Adrenal gland (tissue), 12 donors: ENCODE results near the gene CAPN11. TPM values are rescaled to one million over a fixed set of nuclear protein-coding genes. Genes with fewer than 3 reads are reported as not detected.

Experiments
- DNase-seq, 7 donors: peaks; one replicate each; pipeline ENCODE4 v3.0.0-alpha.2; 2019 to 2020
- H3K27ac ChIP-seq, 5 donors: fragments of 200-600 bp; sonication (generic) in 4 of 5; 1 replicate in 3 of 5; 2 replicates in 2 of 5; pipeline versions ENCODE4 v1.5.1 to v1.8.0; 2016 to 2020; ENCODE audit warnings: mild to moderate bottlenecking in 1 of 5
- H3K27me3 ChIP-seq: fragments of 200-600 bp; 2 replicates; pipeline ENCODE4 v1.8.0; 2021
- H3K36me3 ChIP-seq, 2 donors: fragments of 200-600 bp; replicated peaks in 1 of 2; 1 replicate in 1 of 2; 2 replicates in 1 of 2; pipeline versions ENCODE4 v1.5.1 to v1.8.0; 2018 to 2022
- H3K4me1 ChIP-seq, 2 donors: fragments of 200-600 bp; replicated peaks in 1 of 2; 1 replicate in 1 of 2; 2 replicates in 1 of 2; pipeline versions ENCODE4 v1.5.1 to v1.8.0; 2018 to 2021
- H3K4me3 ChIP-seq, 4 donors: fragments of 200-600 bp; sonication (generic) in 3 of 4; one replicate each; pipeline ENCODE4 v1.5.1; 2016 to 2018
- H3K9me3 ChIP-seq, 3 donors: fragments of 200-600 bp; sonication (generic) in 1 of 3; replicated peaks in 1 of 3; 1 replicate in 2 of 3; 2 replicates in 1 of 3; pipeline versions ENCODE4 v1.5.1 to v1.8.0; 2016 to 2021
- POLR2A ChIP-seq, 2 donors: fragments of 450-650 bp; IDR thresholded peaks; one replicate each; pipeline ENCODE4 v1.6.1; 2017; ENCODE audit warnings: antibody characterized with exemption in 2 of 2, mild to moderate bottlenecking in 2 of 2, moderate library complexity in 1 of 2
- WGBS, 4 donors: extraction: QIAGEN DNeasy Blood & Tissue Kit in 2 of 4; methylation state at CpG; one replicate each; pipeline versions ENCODE4 v1.1.5 to v1.1.7; 2013 to 2017; 5-methylcytosine and 5-hydroxymethylcytosine counted together
- intact Hi-C, 2 donors: fragments of 100-400 bp; cut with DNase I; formaldehyde crosslinking; loops; one replicate each; pipeline versions ENCODE4 v1.14.1 to v1.15.0; 2022 to 2023
- polyA plus RNA-seq, 3 donors: library from polyadenylated mRNA; stranded (reverse); fragments of 200-250 nt in 2 of 3; fragments of 350-450 nt in 1 of 3; fragmentation: Illumina TruSeq in 1 of 3; extraction: RNeasy Lipid Tissue Mini Kit (QIAGEN cat#74804) in 1 of 3; gene quantifications; one replicate each; pipeline ENCODE4 v1.2.3, GENCODE V29; 2013 to 2014
- total RNA-seq, 9 donors: library from RNA; depleted of rRNA in 4 of 9; stranded (reverse); fragments of >200 nt in 4 of 9; fragments of 120-200 nt in 1 of 9; fragmentation: NEBNext Ultra II Directional in 1 of 9; extraction: Animal tissue kit (Norgen Biotek cat#: 25700) in 1 of 9; gene quantifications; one replicate each; pipeline versions ENCODE4 v1.1.0 to v1.2.4, GENCODE V29; 2013 to 2023
- TF ChIP-seq, protein P1 (sequence below), 6 experiments: fragments of 450-650 bp in 4 of 6; fragments of 200-600 bp in 2 of 6; sonication (generic) in 1 of 6; IDR thresholded peaks; 1 replicate in 5 of 6; 2 replicates in 1 of 6; pipeline versions ENCODE4 v1.5.1 to v1.8.0; 2016 to 2021; ENCODE audit warnings: antibody characterized with exemption in 6 of 6, mild to moderate bottlenecking in 2 of 6, moderate library complexity in 1 of 6
- donor health status: healthy with polysubstance abuse.
- donor health status: Bipolar disorder and iron deficiency.
- donor health status: DM: yes; HTN: yes; CAD: no.
- donor health status: DM: no; HTN: no; CAD: no.
- donor health status: DM: no; HTN: no; CAD: no.
- donor health status: DM: yes; HTN: yes; CAD: no.

The CAPN11 gene
- total and polyA plus RNA-seq, 12 donors, result 0.14 to 2.4 (median 0.98) TPM; not detected in 2

DNA sequence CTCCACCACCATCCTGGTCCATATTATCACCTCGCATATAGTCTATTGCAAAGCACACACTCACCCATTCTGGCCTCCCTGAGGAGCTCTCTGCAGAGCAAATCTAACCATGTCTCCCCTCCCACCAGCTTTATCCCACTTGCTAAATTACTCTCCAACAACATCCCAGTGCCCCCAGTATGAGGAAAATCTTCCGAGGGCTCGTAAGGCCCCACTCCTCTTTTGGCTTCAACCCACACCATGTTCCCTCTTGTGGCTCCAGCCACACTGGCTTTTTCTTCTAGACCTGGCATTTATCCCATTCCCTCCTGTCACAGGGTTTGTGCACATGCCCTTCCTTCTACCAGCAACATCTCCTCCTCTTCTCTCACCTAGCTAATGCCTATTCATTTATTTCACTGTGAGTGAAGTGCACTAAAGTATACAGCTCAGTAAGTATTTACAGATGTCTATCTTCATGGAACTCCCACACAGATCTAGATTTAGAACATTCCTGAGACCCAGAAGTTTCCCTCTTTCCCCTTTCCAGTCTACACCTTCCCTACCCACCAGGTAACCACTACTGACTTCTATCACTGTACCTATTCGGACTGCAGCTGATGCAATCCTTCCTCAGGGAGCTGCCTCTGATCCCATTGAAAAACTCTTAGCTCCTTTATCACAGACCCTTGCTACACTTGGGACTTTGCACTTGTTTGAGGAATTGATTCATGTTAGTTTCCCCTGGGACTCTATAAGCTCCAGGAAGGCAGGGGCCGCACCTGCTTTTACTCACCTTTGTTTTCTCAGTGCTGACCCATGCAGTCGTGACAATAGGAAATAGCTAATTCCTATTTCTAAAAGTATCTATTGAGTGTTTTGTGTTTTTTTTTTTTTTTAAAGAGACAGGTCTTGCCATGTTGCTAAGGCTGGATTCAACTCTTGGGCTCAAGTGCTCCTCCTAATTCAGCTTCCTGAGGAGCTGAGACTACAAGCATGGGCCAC is 46.9 kb upstream of the CAPN11 start:
- Histone ChIP-seq H3K9me3 (no peaks in the 10 kb centered on the region), H3K27me3 (no peaks in the 10 kb centered on the region), H3K4me1 (peaks cover under 1 to 22% of the 10 kb centered on the region in 2 donors), H3K36me3 (peaks cover 0 to 48% of the 10 kb centered on the region in 2 donors), H3K27ac (no peak overlapping the region), H3K4me3 (no peak overlapping the region)
- DNase-seq, result no peak
- intact Hi-C loops, result no loop called here
- 76 to 94% (median 90%) methylated on average over 6 of the region's 6 CpGs for WGBS, 4 donors
- TF ChIP-seq, protein P1, sequence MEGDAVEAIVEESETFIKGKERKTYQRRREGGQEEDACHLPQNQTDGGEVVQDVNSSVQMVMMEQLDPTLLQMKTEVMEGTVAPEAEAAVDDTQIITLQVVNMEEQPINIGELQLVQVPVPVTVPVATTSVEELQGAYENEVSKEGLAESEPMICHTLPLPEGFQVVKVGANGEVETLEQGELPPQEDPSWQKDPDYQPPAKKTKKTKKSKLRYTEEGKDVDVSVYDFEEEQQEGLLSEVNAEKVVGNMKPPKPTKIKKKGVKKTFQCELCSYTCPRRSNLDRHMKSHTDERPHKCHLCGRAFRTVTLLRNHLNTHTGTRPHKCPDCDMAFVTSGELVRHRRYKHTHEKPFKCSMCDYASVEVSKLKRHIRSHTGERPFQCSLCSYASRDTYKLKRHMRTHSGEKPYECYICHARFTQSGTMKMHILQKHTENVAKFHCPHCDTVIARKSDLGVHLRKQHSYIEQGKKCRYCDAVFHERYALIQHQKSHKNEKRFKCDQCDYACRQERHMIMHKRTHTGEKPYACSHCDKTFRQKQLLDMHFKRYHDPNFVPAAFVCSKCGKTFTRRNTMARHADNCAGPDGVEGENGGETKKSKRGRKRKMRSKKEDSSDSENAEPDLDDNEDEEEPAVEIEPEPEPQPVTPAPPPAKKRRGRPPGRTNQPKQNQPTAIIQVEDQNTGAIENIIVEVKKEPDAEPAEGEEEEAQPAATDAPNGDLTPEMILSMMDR (IDR thresholded peaks at IDR 0.05), result no peak
- TF ChIP-seq POLR2A (IDR thresholded peaks at IDR 0.05), result no peak

DNA sequence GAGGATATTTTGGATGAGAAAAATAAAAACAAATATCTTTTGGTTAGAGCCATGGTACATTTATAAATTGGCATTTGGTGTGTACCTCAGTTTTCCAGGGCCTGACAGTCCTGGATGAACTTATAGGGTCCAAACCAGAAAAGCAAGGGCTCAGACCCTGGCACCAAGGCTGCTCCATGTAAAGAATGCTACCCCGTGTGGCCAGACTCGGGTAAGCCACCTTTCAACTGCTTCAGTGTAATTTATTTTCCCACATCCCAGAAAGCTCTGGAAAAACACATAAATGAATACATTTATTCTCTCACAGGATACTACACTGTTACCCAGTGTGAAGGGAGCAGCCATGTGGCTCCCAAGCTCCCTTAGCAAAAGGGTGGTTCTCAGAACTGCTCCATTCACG is 45.2 kb upstream of the CAPN11 start:
- intact Hi-C loops, result no loop called here
- Histone ChIP-seq H3K9me3 (no peaks in the 10 kb centered on the region), H3K4me3 (no peak overlapping the region), H3K4me1 (peaks cover 10 to 39% of the 10 kb centered on the region in 2 donors), H3K27me3 (no peaks in the 10 kb centered on the region), H3K36me3 (peaks cover 0 to 48% of the 10 kb centered on the region in 2 donors), H3K27ac (no peak overlapping the region)
- 61 to 67% (median 63%) methylated on average over 3 of the region's 3 CpGs for WGBS, 4 donors
- no peak for DNase-seq
- TF ChIP-seq POLR2A (IDR thresholded peaks at IDR 0.05), result no peak
- TF ChIP-seq, protein P1 (IDR thresholded peaks at IDR 0.05), result peak in 1 of 6 experiments; percentile 14

DNA sequence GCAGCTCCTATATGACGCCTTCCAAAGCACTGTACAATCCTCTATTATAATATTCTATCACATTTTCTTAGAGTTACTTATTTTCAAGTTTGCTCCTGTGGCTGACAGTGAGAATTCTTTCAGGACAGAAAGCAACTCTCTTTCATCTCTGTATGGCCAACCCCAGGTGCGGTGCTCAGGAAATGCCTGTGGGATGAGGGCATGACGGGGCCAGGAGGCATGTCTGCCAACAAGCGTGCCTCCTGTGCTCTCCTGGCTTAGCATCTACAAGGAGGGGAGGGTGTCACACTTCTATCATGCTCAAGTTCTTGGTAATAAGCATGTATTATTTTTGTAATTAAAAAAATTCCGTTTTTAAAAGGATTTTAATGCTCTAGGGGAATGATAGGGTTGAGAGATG is 42.8 kb upstream of the CAPN11 start:
- WGBS, 4 donors, result 83 to 91% (median 86%) methylated on average over 5 of the region's 5 CpGs
- peaks cover 0 to 44% of the 10 kb centered on the region in 2 donors for H3K36me3 ChIP-seq
- intact Hi-C loops, result no loop called here
- peak overlapping the region in 1 of 5 donors; percentile 49 for H3K27ac ChIP-seq
- DNase-seq, result no peak
- no peak overlapping the region for H3K4me3 ChIP-seq
- peaks cover 19 to 47% of the 10 kb centered on the region in 2 donors for H3K4me1 ChIP-seq
- H3K9me3 ChIP-seq, result no peaks in the 10 kb centered on the region
- no peak for TF ChIP-seq POLR2A (IDR thresholded peaks at IDR 0.05)
- TF ChIP-seq, protein P1 (IDR thresholded peaks at IDR 0.05), result no peak
- H3K27me3 ChIP-seq, result no peaks in the 10 kb centered on the region

DNA sequence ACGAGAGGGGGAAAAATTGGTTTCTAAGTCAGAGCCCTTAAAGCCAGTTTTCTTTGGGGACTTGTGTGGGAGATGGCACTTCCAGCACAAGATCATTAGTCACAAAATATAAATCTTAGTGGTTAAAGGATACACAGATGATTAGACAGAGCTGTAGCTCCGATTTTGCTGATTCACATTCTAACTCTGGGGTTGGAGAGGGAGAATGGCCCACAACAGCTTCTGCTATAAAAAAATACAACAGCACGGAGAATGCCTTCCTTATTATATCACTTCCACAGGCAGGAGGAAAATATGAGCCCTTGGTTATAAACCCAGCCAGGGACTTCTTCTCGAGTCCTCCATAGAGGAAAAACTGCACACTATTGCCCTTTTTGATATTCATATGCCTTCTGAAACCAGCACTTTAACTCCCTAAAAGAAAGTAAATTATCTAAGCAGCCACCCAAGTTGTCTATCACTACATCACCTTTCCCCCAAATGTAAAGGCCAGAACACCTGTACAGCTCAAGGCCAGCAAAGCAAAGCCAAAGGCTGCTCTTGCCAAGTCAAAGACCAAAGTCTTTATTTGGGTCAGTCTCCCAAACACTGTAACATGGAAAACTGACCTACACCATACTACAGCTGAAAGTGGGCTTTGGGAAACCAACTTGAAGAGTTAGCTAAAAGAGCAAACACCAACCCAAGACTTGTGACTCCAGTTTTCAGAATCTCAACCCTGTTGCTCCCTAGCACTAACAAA is 41.8 kb upstream of the CAPN11 start:
- TF ChIP-seq POLR2A (IDR thresholded peaks at IDR 0.05), result peak in 1 of 2 donors; percentile 42
- TF ChIP-seq, protein P1 (IDR thresholded peaks at IDR 0.05), result no peak
- peak in 1 of 7 donors; percentile 35 for DNase-seq
- intact Hi-C loops, result no loop called here
- H3K4me3 ChIP-seq, result no peak overlapping the region
- H3K27ac ChIP-seq, result peak overlapping the region in 3 of 5 donors; percentile 49 to 60 (median 50)
- no peaks in the 10 kb centered on the region for H3K27me3 ChIP-seq
- peaks cover 0 to 34% of the 10 kb centered on the region in 2 donors for H3K36me3 ChIP-seq
- peaks cover 19 to 56% of the 10 kb centered on the region in 2 donors for H3K4me1 ChIP-seq
- no peaks in the 10 kb centered on the region for H3K9me3 ChIP-seq
- WGBS, 4 donors, result 41 to 56% (median 50%) methylated on average over 4 of the region's 4 CpGs
